Neural cell (in vitro differentiated cells): ENCODE results near the gene PANK4.

Experiments
- CTCF ChIP-seq: fragments of 450-650 bp; IDR thresholded peaks from 2 replicates; pipeline ENCODE4 v1.5.1; 2014; ENCODE audit warnings: antibody characterized with exemption, mild to moderate bottlenecking, moderate library complexity; ENCODE audit not compliant: poor library complexity, severe bottlenecking
- EP300 ChIP-seq: fragments of 450-650 bp; conservative IDR thresholded peaks from 2 replicates; pipeline ENCODE4 v1.6.1; 2014; ENCODE audit warnings: antibody characterized with exemption, mild to moderate bottlenecking, moderate library complexity; ENCODE audit not compliant: poor library complexity, severe bottlenecking
- EZH2 ChIP-seq: fragments of 200-600, 300-800 bp; shearing (Covaris generic), sonication (generic); IDR thresholded peaks from 2 replicates; pipeline ENCODE4 v1.6.1; 2014; ENCODE audit warnings: antibody characterized with exemption, low read length, borderline replicate concordance, mild to moderate bottlenecking; ENCODE audit not compliant: insufficient read depth, poor library complexity, severe bottlenecking
- MXI1 ChIP-seq: fragments of 450-650 bp; conservative IDR thresholded peaks from 2 replicates; pipeline ENCODE4 v1.6.1; 2014; ENCODE audit warnings: antibody characterized with exemption, mild to moderate bottlenecking; ENCODE audit not compliant: poor library complexity, severe bottlenecking
- POLR2AphosphoS5 ChIP-seq: IDR thresholded peaks from 2 replicates; pipeline ENCODE4 v1.6.1; 2012
- RAD21 ChIP-seq: fragments of 450-650 bp; conservative IDR thresholded peaks from 2 replicates; pipeline ENCODE4 v1.6.1; 2014; ENCODE audit warnings: antibody characterized with exemption, mild to moderate bottlenecking, moderate library complexity
- REST ChIP-seq: IDR thresholded peaks from 2 replicates; pipeline ENCODE4 v1.6.1; 2012; ENCODE audit warnings: borderline replicate concordance
- TAF1 ChIP-seq: IDR thresholded peaks from 2 replicates; pipeline ENCODE4 v1.6.1; 2012; ENCODE audit warnings: low read depth

GRCh38 chr1:2534687-2535441 lies 8.5 kb upstream of the PANK4 start:
- no peak for TF ChIP-seq CTCF
- TF ChIP-seq EZH2 = no peak
- no peak for TF ChIP-seq TAF1
- TF ChIP-seq REST = no peak
- no peak for TF ChIP-seq POLR2AphosphoS5
- TF ChIP-seq EP300 = no peak
- TF ChIP-seq RAD21 = no peak
- TF ChIP-seq MXI1 = no peak
